ENCODE measurements around the gene GALNT17.

The GALNT17 gene

GRCh38 chr7:71308096-71308495 lies 176.2 kb downstream of the GALNT17 start:
- Histone ChIP-seq H3K9me2 (replicated peaks; ENCODE audit: insufficient read depth, low read length) (no peaks in the 10 kb centered on the region), H3K27ac (ENCODE audit: low read length) (no peak overlapping the region), H3F3A (ENCODE audit: insufficient read depth, low read length) (no peaks in the 10 kb centered on the region), H3K9ac (ENCODE audit: low read length) (no peak overlapping the region), H3K79me2 (ENCODE audit: low read length) (no peaks in the 10 kb centered on the region), H3K36me3 (replicated peaks; ENCODE audit: insufficient read depth, low read length) (no peaks in the 10 kb centered on the region), H2AFZ (ENCODE audit: low read length) (no peak overlapping the region), H3K4me1 (ENCODE audit: low read length) (no peaks in the 10 kb centered on the region), H3K27me3 (replicated peaks; ENCODE audit: insufficient read depth, low read length) (no peaks in the 10 kb centered on the region), H4K20me1 (ENCODE audit: insufficient read depth, low read length) (no peaks in the 10 kb centered on the region), H3K9me3 (replicated peaks; ENCODE audit: insufficient read depth, low read length) (no peaks in the 10 kb centered on the region), H3K4me3 (ENCODE audit: low read length) (no peak overlapping the region), H3K4me2 (ENCODE audit: low read depth, low read length) (no peak overlapping the region)
- TF ChIP-seq EZH2phosphoT487 (IDR thresholded peaks at IDR 0.05; ENCODE audit: low read length) (no peak), EZH2 (optimal IDR thresholded peaks at IDR 0.05; ENCODE audit: low read depth, low read length) (no peak), CTCF (IDR thresholded peaks at IDR 0.05; ENCODE audit: low read length) (no peak)
- DNase-seq, result no peak

DNA sequence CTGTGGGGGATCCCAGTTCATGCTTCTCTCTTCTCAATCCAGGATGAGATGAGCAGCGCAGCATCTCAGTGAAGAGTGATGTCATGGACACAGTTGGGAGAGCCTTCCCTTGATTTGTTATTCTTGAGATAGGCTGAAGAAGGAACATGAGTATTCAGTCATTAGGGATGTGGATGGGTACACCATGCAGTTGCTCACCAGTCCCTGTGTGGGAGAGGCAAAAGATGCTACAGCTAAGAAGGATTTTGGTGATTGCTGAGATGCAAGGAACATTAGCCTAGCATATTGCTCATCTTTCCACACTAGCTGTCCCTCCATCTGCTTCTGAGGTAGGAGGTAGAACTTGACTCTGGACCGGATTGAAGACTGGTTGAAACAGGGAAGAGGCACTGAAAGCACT lies 179.6 kb downstream of the GALNT17 start:
- no peaks in the 10 kb centered on the region for H3F3A ChIP-seq (ENCODE audit: insufficient read depth, low read length)
- H3K9me3 ChIP-seq (replicated peaks; ENCODE audit: insufficient read depth, low read length), result no peaks in the 10 kb centered on the region
- no peaks in the 10 kb centered on the region for H3K4me1 ChIP-seq (ENCODE audit: low read length)
- H3K36me3 ChIP-seq (replicated peaks; ENCODE audit: insufficient read depth, low read length), result no peaks in the 10 kb centered on the region
- H3K4me3 ChIP-seq (ENCODE audit: low read length), result no peak overlapping the region
- no peaks in the 10 kb centered on the region for H3K79me2 ChIP-seq (ENCODE audit: low read length)
- no peaks in the 10 kb centered on the region for H3K27me3 ChIP-seq (replicated peaks; ENCODE audit: insufficient read depth, low read length)
- no peak overlapping the region for H3K27ac ChIP-seq (ENCODE audit: low read length)
- no peak overlapping the region for H2AFZ ChIP-seq (ENCODE audit: low read length)
- no peaks in the 10 kb centered on the region for H4K20me1 ChIP-seq (ENCODE audit: insufficient read depth, low read length)
- no peak for DNase-seq
- TF ChIP-seq EZH2 (optimal IDR thresholded peaks at IDR 0.05; ENCODE audit: low read depth, low read length), result no peak
- no peak for TF ChIP-seq CTCF (IDR thresholded peaks at IDR 0.05; ENCODE audit: low read length)
- TF ChIP-seq EZH2phosphoT487 (IDR thresholded peaks at IDR 0.05; ENCODE audit: low read length), result no peak
- H3K9ac ChIP-seq (ENCODE audit: low read length), result no peak overlapping the region
- H3K4me2 ChIP-seq (ENCODE audit: low read depth, low read length), result no peak overlapping the region
- no peaks in the 10 kb centered on the region for H3K9me2 ChIP-seq (replicated peaks; ENCODE audit: insufficient read depth, low read length)

- H3K9ac ChIP-seq (ENCODE audit: low read length), result no peak overlapping the region
- H3K4me1 ChIP-seq (ENCODE audit: low read length), result no peaks in the 10 kb centered on the region
- no peaks in the 10 kb centered on the region for H3K27me3 ChIP-seq (replicated peaks; ENCODE audit: insufficient read depth, low read length)
- DNase-seq, result no peak
- H3K79me2 ChIP-seq (ENCODE audit: low read length), result no peaks in the 10 kb centered on the region
- H2AFZ ChIP-seq (ENCODE audit: low read length), result no peak overlapping the region
- H3K27ac ChIP-seq (ENCODE audit: low read length), result no peak overlapping the region
- H4K20me1 ChIP-seq (ENCODE audit: insufficient read depth, low read length), result no peaks in the 10 kb centered on the region
- H3K4me3 ChIP-seq (ENCODE audit: low read length), result no peak overlapping the region
- H3K36me3 ChIP-seq (replicated peaks; ENCODE audit: insufficient read depth, low read length), result no peaks in the 10 kb centered on the region
- no peak for TF ChIP-seq EZH2 (optimal IDR thresholded peaks at IDR 0.05; ENCODE audit: low read depth, low read length)
- no peak for TF ChIP-seq CTCF (IDR thresholded peaks at IDR 0.05; ENCODE audit: low read length)
- no peak for TF ChIP-seq EZH2phosphoT487 (IDR thresholded peaks at IDR 0.05; ENCODE audit: low read length)
- H3K9me3 ChIP-seq (replicated peaks; ENCODE audit: insufficient read depth, low read length), result no peaks in the 10 kb centered on the region
- H3K4me2 ChIP-seq (ENCODE audit: low read depth, low read length), result no peak overlapping the region
- no peaks in the 10 kb centered on the region for H3F3A ChIP-seq (ENCODE audit: insufficient read depth, low read length)
- H3K9me2 ChIP-seq (replicated peaks; ENCODE audit: insufficient read depth, low read length), result no peaks in the 10 kb centered on the region
Measured at GRCh38 chr7:71312755-71313490, 181.0 kb downstream of the GALNT17 start.
